Neural crest cell (in vitro differentiated cells): Measurements from ENCODE around the gene MADCAM1. TPM values are rescaled to one million over a fixed set of nuclear protein-coding genes. Genes with fewer than 3 reads are reported as not detected.

Source experiments
- DNase-seq: peaks from one replicate; pipeline ENCODE4 v3.0.0; 2021; ENCODE audit warnings: low read depth, mixed read lengths, low spot score
- H3K27ac Mint-ChIP-seq: one replicate; pipeline ENCODE4 v1.8.0; 2021; ENCODE audit warnings: mild to moderate bottlenecking, mixed read lengths; ENCODE audit not compliant: unreplicated experiment
- H3K27me3 Mint-ChIP-seq: 2 replicates; pipeline ENCODE4 v1.8.0; 2021; ENCODE audit warnings: low read depth, mild to moderate bottlenecking, mixed read lengths
- H3K36me3 Mint-ChIP-seq: 2 replicates; pipeline ENCODE4 v1.8.0; 2021; ENCODE audit warnings: low read depth, mild to moderate bottlenecking, mixed read lengths
- H3K4me1 Mint-ChIP-seq: 2 replicates; pipeline ENCODE4 v1.8.0; 2021; ENCODE audit warnings: mixed read lengths
- H3K4me3 Mint-ChIP-seq: one replicate; pipeline ENCODE4 v1.8.0; 2021; ENCODE audit warnings: mild to moderate bottlenecking, mixed read lengths
- H3K9me3 Mint-ChIP-seq: 2 replicates; pipeline ENCODE4 v1.8.0; 2021; ENCODE audit warnings: mixed read lengths
- CTCF ChIP-seq: fragments of 200-600 bp; sonication (generic); conservative IDR thresholded peaks from 2 replicates; pipeline ENCODE4 v1.5.0; 2021; ENCODE audit warnings: antibody characterized with exemption, mild to moderate bottlenecking
- total RNA-seq: library from RNA; stranded (reverse); gene quantifications from 2 replicates; pipeline ENCODE4 v1.2.1, GENCODE V29; 2021

The MADCAM1 gene
- total RNA-seq, 1 donor from 2014 or later, result 0.75 TPM

GRCh38 chr19:489418-490196 is 6.7 kb upstream of the MADCAM1 start:
- TF ChIP-seq CTCF, result no peak
- peak overlapping the region; percentile 82 for H3K4me3 Mint-ChIP-seq
- no peak overlapping the region for H3K27ac Mint-ChIP-seq
- peaks cover 5% of the 10 kb centered on the region for H3K36me3 Mint-ChIP-seq
- no peak for DNase-seq
- peaks cover 7% of the 10 kb centered on the region for H3K27me3 Mint-ChIP-seq
- H3K4me1 Mint-ChIP-seq, result peaks cover 37% of the 10 kb centered on the region
- H3K9me3 Mint-ChIP-seq, result no peaks in the 10 kb centered on the region

GRCh38 chr19:491146-491741 is 5.0 kb upstream of the MADCAM1 start:
- Mint-ChIP-seq H3K4me3 (no peak overlapping the region), H3K4me1 (peaks cover 22% of the 10 kb centered on the region), H3K27ac (no peak overlapping the region), H3K9me3 (no peaks in the 10 kb centered on the region), H3K27me3 (peaks cover 15% of the 10 kb centered on the region), H3K36me3 (peaks cover 5% of the 10 kb centered on the region)
- no peak for DNase-seq
- TF ChIP-seq CTCF, result no peak

DNA sequence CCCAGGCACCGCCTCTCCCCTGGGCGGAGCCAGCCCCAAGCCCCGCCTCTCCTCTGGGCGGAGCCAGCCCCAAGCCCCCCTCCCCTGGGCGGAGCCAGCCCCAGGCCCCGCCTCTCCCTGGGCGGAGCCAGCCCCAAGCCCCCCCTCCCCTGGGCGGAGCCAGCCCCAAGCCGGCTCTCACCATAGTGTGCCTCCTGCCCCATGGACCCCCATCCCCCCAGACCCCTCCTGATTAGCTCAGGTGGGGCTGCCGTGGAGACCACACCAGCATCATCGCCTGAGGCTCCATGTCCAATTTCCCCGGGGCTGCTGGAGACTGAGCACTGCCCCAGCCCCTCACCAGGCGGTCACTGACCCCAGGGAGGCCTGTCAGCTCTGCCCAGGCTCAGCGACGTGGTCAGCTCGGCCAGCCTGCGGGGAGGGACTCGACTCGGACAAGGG is 4.2 kb upstream of the MADCAM1 start:
- H3K27me3 Mint-ChIP-seq, result peaks cover 16% of the 10 kb centered on the region
- no peak for DNase-seq
- H3K27ac Mint-ChIP-seq, result no peak overlapping the region
- H3K4me3 Mint-ChIP-seq, result no peak overlapping the region
- no peak for TF ChIP-seq CTCF
- H3K4me1 Mint-ChIP-seq, result peaks cover 16% of the 10 kb centered on the region
- no peaks in the 10 kb centered on the region for H3K9me3 Mint-ChIP-seq
- peaks cover 5% of the 10 kb centered on the region for H3K36me3 Mint-ChIP-seq

- H3K4me1 Mint-ChIP-seq, result peaks cover 10% of the 10 kb centered on the region
- H3K9me3 Mint-ChIP-seq, result no peaks in the 10 kb centered on the region
- peaks cover 5% of the 10 kb centered on the region for H3K36me3 Mint-ChIP-seq
- H3K4me3 Mint-ChIP-seq, result peak overlapping the region; percentile 81
- no peak for DNase-seq
- peaks cover 25% of the 10 kb centered on the region for H3K27me3 Mint-ChIP-seq
- TF ChIP-seq CTCF, result no peak
- H3K27ac Mint-ChIP-seq, result no peak overlapping the region
These were observed 2.7 kb upstream of the MADCAM1 start for GRCh38 chr19:493391-494170.

DNA sequence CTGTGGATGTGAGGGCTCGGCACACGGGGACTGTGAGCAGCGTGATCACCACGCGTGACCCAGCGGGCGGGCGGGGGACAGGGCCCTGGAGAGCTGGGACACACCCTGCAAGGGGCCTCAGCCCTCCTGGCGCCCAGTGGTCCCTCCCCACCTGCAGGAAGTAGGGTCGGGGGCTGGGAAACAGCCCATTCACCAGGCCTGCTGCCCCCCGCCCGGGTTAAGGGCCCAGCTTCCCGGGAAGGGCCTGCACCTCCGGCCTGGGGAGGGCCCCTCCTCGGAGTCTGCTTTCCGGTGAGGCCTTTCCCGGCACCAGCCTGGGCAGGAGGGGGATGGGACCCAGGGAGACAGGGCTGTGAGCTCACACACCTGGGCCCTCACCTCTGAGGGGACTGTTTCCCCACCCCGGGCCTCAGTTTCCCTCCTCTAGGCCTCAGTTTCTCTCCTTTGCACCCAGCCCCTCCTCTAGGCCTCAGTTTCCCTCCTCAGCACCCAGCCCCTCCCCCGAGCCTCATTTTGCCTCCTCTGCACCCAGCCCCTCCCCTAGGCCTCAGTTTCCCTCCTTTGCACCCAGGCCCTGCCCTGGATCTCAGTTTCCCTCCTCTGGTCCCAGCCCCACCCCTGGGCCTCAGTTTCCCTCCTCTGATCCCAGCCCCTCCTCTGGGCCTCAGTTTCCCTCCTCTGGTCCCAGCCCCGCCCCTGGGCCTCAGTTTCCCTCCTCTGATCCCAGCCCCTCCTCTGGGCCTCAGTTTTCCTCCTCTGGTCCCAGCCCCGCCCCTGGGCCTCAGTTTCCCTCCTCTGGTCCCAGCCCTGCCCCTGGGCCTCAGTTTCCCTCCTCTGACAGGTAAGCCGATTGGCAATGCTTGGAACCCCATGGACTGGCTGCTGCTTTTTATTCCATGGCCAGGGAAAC is 1.9 kb upstream of the MADCAM1 start:
- no peak for DNase-seq
- H3K36me3 Mint-ChIP-seq, result peaks cover 8% of the 10 kb centered on the region
- H3K27me3 Mint-ChIP-seq, result peaks cover 31% of the 10 kb centered on the region
- H3K9me3 Mint-ChIP-seq, result no peaks in the 10 kb centered on the region
- no peak overlapping the region for H3K4me3 Mint-ChIP-seq
- TF ChIP-seq CTCF, result no peak
- peaks cover 10% of the 10 kb centered on the region for H3K4me1 Mint-ChIP-seq
- no peak overlapping the region for H3K27ac Mint-ChIP-seq
